GM19463 (cell line): ENCODE results near the gene SND1.
A peak's percentile ranks its signal among the peaks of the same experiment; 100 is the strongest.
"Not testable (repeated sequence)": the region's sequence is repeated elsewhere in the genome, so short reads cannot be mapped to it uniquely, and the experiment has no call there.

ENCODE experiments used
- ATAC-seq: cut with Tn5 transposase; IDR thresholded peaks from one replicate; pipeline ENCODE4 v1.9.1; 2021; ENCODE audit warnings: mild to moderate bottlenecking, moderate library complexity; ENCODE audit not compliant: unreplicated experiment

SND1 gene

DNA sequence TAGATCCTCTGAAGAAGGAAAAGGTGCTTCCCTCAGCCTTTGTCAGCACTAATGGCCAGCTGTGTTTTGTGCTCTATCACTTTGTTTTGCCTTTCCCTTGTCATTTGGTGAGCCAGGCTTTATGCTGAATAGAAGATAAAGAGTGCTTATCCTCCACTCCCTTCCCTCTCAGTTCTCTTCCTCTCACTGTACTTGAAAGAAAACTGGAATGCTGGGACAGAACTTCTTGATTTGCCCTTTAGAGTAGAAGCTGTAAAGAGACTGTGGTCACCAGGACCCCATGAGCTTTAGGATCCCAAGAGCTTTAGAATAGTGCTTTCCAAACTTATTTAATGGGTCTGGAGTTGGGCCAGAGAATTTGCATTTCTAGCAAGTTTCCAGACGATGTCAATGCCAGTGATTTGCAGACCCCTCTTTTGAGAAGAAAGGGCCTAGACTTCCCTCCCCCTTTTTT lies 297.8 kb downstream of the SND1 start:
- ATAC-seq: no peak

DNA sequence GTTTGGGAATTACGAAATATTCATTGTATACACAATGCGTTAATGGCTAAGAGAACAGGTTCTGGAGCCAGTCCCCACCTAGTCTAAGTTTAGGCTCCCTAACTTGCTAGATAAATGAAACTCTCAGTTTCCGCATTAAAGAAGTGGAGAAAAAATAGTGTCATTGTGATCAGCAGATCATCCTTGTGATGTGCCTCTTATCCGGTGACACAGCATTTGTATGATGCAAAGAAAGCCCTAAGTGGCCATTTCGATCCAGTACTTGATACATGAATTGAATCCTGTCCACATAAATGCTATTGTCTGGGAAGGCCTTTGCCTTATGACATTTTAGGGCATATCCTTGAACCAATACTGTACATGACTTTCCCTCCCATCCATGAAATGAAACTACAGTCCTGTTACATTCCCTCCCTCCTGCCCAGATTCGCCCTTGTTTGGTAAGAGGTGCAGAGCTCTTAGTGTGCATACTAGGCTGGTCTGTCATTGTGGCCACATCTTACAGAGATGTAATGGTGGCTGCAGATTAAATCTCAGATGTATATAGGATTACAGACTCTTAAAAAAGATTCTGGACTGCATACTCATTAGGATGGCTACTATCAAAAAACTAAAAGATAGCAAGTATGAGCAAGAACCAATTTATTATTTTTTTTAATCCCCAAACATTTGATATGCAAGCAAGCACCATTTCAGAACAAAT lies 298.4 kb downstream of the SND1 start:
- no peak for ATAC-seq

DNA sequence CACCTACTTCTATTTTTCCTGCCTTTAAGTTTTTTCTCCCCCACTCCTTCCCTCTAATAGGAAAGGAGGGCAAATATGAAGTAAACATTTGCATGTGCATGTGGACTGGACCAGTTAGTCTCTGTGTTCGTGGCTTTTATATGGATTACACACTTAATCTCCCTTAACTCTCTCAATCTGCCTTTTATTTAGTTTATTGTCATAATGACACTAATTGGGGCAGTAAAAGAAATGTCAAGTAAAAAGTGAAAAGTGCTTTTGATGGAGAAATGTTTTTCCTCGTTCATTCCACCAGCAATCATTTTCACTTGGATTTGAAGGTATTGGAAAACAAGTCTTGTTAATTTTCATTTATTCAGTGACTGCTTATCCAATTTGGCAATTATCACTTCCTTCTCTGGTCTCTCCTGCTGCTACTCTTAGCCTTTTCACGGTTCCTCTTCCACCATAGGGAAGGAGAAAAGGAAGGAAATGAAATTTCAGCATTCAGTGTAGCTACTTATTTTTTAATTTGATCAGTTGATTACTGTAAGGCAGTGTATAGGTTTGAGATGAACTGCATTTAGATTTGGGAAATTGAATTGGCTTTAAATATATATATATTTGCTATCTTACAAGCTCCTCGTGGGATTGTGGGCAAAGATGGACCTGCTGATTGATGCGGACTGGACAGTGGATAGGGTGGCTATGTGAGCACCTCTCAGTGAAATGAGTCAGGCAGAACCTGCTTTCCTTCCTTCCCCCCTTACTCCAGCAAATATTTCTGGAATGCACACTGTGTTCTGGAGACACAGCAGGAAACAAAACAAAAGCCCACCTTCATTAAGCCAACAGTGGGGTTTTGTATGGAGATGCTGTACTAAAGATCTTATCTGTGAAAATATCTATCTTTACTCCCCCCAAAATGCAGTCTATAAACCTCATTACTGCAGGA lies 301.7 kb downstream of the SND1 start:
- ATAC-seq: no peak

DNA sequence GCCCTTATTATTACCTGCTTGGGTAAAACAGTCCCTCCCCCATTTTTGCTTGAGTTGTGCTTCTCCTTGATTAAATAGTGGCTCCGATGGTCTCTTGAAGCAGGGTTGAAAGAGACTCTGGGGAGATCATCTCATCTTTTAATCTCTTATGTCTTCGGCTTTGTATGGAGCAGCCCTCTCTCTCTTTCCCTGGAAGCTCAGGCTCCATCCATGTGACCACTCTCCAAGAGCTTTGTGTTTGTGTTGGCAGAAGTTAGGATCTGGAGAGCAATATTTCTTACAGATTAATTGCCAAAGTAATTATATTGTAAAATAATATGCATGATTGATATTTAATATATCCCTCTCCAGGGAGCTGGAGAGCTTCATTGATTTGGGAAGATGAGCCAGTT lies 302.4 kb downstream of the SND1 start:
- ATAC-seq: no peak

DNA sequence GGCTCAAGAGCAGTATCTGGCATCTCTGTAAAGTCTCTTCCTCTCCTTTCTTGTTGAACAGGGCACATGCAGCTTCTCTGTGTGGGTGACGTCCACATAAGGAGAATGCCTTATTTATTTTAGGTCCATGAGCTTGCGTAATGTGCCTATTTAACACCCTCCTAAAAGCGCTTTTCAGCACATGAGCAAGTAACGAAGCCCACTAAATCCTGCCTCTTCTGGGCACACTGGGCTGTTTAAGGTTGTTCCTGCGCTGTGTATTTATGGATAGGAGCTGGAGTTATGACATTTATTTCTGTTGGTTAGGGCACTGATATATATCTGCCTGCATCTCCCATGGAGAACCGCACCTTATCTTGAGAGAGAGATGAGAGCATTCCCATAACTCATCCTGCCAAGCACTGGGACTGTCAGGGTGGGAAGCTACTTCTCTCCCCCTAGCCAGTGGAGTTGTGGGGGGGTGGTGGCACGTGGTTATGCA lies 303.1 kb downstream of the SND1 start:
- no peak for ATAC-seq

DNA sequence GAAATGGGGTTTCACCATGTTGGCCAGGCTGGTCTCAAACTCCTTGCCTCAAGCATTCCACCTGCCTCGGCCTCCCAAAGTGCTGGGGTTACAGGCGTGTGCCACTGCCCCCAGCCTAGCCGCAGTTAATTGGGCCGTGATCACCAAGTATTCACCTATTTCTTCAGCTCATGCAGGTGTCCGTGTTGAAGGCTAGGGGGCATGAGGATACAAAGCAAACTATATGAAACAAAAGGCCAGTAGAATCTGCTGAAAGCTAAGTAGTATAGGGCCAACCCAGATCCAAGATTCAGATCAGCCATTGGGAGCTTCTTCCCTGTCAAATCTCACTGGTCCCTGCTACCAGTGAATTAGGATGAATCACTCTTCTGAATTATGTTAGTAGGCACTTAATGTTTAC lies 305.9 kb downstream of the SND1 start:
- no peak for ATAC-seq

DNA sequence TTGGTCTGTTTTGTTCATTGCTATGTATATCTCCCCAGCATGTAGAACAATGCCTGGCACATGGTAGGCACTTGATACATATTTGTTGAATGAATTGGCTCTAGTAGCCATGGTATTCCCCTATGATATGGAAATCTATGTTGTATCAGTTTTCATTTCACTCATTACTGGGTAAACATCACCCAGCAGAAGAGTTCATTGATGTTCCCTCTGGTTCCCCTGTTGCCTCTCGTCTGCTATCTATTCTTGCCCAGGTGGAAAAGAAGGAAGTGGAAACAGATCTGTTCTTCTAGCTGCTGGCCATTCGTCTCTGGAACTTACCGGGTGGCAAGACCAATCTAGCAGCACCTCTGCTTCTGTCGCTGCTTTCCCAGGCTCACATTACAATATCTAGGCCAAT lies 307.8 kb downstream of the SND1 start:
- ATAC-seq: peak; percentile 79

DNA sequence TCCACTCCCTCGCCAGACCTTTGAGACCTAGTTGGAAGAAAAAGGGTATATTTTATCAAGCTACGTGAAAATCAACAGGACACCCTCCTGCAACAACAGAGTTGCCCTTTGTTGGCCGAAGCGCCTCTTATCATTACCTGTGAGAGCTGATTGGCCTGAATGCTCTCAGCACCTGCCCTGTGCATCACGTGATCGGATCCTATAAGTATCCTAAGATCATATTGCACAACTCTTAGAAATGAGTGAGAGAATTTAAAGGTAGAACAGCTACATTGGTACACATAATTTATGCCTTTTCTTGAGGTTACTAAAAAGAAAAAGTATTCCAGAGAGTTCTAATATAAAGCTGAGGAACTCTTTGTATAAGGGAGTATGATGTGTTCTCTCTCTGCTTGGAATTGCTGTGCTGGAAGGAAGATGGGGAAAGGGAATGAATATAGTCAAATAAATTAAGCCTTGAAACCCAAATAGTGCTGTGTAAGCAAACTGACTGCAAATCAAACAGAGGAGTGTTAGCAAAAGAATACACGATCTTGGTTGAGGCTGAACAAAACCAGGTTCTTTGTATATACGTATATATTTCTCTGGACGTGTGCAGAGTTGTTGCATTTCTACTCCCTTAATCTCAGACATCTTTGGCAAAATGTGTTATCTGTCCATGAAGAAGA lies 309.9 kb downstream of the SND1 start:
- ATAC-seq: no peak

DNA sequence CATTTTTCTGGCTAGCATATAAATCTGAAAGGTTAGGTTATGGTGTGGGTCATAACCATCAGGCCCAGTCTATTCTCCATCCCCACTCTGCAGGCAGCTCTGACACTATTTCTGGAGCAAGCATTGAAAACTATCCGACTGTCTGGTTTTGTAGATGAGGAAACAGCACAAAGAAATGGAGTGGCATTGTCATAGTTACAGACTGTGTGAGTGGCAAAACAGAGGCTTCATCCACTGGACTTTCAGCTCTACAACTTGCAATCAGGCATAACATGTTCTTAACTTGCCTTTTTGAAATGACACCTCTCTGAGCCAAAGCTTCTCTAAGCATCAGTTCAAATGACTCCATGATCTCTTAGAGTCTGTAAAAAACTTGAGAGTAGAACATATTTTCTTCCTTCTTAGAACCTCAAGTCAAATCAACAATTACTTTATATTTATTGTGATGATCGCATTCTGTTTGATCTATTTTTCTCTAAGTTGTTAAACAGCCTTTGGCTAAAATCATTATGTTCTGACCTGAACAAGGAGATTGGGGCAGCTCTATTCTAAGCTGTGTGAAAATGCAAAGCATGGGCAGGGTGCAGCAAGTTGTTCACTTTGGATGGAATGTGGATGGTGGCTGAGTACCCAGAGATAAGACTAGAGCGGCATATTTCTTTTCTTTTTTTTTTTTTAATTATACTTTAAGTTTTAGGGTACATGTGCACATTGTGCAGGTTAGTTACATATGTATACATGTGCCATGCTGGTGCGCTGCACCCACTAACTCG lies 310.8 kb downstream of the SND1 start:
- ATAC-seq: no peak

DNA sequence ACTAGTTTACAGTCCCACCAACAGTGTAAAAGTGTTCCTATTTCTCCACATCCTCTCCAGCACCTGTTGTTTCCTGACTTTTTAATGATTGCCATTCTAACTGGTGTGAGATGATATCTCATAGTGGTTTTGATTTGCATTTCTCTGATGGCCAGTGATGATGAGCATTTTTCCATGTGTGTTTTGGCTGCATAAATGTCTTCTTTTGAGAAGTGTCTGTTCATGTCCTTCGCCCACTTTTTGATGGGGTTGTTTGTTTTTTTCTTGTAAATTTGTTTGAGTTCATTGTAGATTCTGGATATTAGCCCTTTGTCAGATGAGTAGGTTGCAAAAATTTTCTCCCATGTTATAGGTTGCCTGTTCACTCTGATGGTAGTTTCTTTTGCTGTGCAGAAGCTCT lies 311.9 kb downstream of the SND1 start:
- not testable (repeated sequence) for ATAC-seq

DNA sequence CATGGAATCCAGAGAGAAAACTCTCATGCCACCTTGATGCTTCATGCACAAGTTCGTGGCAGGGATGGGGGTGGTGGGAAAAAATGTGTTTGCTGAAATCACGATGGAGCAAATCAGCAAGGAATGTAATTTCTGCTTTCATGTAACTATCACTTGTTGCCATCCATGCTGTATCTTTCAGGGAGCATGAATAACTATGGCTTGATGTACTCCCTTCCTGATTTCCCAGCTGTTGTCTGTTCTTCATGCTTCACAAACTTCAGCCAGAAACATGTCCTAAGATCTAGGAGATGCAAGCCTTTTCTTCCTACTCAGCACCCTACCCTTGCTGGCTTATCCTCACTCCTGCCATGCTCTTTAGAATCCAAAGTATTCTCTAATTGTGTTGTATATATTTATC lies 315.3 kb downstream of the SND1 start:
- ATAC-seq: no peak

DNA sequence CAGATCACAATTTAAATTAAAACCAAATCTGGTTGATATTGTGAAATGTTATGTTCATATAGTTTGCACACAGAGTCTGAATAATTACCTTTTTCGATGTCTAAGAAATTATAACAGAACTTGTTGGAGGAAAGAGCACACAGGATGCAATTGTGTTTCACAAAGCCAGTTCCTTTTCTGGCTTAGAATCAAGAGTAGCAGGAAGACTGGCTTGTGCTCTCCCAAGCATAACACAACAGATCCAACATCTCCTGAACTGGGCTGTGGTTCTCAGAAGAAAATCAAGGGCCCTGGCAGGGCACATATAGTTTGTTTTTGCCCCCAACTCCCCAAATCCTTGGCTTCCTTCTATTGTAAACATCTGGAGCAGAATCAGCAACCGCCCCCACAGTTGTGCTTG lies 316.6 kb downstream of the SND1 start:
- ATAC-seq: no peak

DNA sequence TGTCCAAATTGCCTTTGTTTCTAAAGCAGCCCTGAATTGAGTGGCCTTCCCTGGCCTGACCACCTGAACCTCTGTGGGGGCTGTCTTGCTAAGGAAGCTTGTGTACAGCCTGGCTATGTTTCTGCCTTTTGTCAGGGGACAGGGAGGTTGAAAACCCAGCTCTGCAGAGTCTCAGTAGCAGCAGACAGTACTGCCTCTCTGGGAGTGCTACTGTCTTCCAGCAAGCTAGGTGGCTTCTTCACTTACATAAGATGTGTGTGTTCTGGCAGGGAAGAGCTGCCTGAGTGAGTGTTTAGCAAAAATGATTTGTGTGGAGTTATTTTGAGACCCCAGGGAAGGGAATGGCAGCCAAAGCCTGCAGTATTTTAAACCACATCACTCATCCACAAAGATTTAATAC lies 321.8 kb downstream of the SND1 start:
- no peak for ATAC-seq

DNA sequence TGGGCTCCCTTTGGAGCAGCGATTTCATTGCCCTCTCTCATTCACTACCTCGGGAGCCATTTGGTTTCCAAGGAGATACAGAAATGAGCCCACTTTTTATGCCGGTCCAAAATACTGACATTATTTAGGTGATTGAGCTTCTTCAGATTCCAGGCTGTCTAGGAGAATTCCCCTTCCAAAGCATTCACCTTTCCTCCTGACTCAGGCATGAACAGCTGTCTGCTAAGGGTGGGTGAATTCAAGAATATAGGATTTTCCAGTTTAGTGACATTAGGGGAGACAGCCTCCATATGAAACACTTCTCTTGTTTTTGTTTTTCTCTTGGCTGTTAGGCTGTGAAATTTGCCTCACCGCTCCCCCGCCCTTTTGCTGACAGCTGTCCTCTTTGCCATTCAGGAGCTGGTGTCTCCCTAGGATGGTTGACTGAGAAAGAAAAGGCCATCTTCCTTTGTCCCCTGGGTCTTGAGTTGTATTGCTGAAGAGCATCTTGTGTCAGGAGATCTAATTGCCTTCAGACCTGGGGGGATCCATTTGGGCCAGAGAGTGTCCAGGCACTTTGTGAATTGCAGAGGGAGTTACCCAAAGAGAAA lies 322.5 kb downstream of the SND1 start:
- no peak for ATAC-seq

DNA sequence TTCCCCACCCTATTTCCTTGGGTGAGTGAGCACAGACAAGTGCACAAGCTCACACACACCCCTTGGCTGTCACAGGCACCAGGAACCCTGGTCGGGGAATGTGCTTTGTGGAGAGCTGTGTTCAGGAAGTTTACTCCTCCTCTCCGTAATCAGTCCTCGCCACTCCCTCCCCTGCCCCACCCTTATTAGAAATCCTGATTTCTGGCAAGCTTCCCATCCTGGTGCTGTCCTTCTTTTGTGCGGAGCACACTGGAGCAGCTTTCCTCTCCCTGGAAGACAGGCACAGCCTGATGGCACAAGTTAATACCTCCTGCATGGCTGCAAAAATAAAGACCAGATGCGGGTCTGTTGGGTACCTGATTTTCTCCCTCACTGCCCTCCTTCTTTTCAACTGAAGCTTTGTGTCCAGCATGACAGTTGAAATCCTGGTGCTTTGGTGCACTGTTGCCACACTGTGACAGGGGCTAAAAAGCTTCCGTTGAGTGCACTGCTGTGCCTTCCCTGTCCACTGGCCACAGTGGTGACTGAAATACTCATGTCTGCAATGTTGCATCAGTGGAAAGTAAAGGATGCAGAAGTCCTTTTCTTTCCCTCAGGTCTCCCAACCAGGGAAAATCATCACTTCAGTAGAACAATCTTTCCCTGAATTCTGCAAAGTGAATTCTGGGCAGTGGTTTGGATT lies 324.2 kb downstream of the SND1 start:
- no peak for ATAC-seq

DNA sequence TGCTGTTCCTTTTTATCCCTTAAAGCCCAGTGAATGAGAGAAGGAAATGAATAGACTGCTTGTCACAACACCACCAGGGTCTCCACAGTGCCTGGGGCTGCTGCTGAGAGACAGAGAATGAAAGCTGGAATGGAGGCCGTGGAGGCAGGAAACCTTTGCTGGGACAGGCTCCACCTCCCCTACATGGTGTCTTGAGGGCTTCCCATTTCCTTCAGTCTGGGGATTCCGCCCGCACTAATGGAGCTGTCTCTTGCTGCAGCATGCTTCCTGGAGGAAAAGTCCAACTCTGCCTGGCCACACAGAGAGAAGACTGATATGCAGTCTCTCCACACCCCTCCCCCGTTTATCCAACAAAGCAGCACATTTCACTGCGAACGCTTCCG lies 324.7 kb downstream of the SND1 start:
- no peak for ATAC-seq

DNA sequence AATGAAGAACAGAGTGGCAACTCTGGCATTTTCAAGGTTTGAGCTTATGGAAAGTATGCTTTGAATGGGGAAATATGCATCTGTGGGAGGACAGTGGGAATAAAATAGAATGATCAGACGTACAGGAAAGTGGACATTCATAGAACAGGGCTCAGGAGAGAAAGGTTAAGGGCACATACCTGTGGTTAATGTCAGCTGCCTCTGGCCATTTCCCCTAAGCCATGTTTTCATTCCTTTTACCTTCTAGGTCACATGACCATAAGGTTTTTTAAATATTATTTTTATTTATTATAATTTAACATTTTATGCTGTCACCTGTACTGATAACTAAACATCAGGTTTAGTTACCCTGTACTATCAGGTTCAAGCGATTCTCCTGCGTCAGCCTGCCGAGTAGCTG lies 326.4 kb downstream of the SND1 start:
- ATAC-seq: no peak

DNA sequence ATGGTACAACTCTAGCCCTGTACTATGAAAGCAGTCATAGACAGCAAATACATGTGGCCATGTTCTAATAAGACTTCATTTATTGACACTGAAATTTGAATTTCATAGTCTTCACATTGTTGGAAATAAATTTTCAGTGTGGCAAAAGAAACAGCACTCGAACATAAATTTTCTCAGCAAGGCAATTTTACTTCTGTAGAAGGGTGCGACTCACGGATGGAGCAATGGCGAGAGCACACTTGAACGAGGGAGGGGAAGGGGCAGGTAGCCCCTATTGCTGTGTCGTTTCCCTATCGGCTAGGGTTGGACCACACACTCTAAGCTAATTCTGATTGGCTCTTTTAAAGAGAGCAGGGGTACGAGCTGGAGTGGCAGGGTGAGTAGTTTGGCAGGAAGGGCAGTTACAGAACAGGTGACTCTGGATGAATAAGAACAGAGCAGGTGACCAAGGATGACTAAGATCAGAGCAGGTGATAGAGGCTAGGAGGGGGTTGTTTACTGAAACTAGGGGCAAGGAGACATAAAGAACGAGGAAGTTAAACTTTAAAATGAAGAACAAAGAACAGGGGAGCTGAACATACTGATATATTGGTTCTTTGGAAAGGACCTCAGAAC lies 327.2 kb downstream of the SND1 start:
- ATAC-seq: no peak

DNA sequence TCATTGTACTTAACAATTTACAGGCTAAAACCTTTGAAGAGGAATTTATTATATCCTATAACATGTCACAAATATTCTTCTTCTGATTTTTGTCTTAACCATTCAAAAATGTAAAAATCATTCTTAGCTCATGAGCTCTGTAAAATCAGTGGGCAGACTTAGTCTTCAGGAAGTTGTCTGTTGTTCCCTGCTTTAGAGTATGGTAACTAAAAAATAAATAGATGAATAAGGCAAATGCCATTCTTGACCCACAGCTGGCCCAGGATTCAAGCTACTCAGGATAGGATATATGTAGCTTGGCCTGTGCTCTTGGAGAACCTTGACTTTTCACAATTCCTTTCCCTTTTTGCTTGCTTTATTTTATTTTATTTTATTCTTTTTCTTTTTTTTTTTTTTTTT lies 327.7 kb downstream of the SND1 start:
- ATAC-seq: no peak
